OCI-M2 (cell line): ENCODE data around the gene UHRF2.
"Not testable (repeated sequence)": the region's sequence is repeated elsewhere in the genome, so short reads cannot be mapped to it uniquely, and the experiment has no call there.

ENCODE experiments used
- DNase-seq: peaks from one replicate; lab custom pipeline; 2025; ENCODE audit not compliant: unreplicated experiment; lab: John Stamatoyannopoulos, UW

UHRF2 gene

GRCh38 chr9:6412487-6413364 is at the start of gene UHRF2:
UHRF2 (plus strand) TSS chr9:6413199; CDS start chr9:6413491, 292 bp downstream.
- DNase-seq = peak; percentile 16

- DNase-seq = no peak
Measured at GRCh38 chr9:6367128-6367890, 45.7 kb upstream of the UHRF2 start.

GRCh38 chr9:6368831-6369230 is 44.2 kb upstream of the UHRF2 start:
- DNase-seq = no peak

GRCh38 chr9:6381477-6382012 is 31.5 kb upstream of the UHRF2 start:
- DNase-seq = not testable (repeated sequence)

DNA sequence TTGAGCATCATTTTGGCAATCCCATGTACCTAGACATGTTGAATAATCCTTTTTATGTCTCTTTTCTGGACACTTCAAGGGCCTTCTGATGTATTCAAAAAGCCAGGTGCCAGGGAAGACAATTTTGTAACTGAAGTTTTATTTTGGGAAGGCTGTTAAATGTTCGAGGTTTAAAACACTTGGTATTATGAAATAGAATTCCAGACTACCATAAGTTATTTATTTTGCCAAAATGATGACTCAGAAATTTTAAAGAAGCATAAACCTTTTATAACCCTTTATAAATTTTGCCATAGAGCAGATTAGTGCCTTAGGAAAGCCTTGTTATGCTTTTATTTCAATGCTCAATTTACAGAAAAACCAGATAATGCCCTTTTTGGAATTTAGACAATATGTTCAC is 30.3 kb upstream of the UHRF2 start:
- DNase-seq = no peak

- DNase-seq = no peak
Measured at GRCh38 chr9:6383551-6384225, 29.3 kb upstream of the UHRF2 start.

- DNase-seq = no peak
Measured at GRCh38 chr9:6384732-6385131, 28.3 kb upstream of the UHRF2 start.

GRCh38 chr9:6399071-6399470 is 13.9 kb upstream of the UHRF2 start:
- no peak for DNase-seq

DNA sequence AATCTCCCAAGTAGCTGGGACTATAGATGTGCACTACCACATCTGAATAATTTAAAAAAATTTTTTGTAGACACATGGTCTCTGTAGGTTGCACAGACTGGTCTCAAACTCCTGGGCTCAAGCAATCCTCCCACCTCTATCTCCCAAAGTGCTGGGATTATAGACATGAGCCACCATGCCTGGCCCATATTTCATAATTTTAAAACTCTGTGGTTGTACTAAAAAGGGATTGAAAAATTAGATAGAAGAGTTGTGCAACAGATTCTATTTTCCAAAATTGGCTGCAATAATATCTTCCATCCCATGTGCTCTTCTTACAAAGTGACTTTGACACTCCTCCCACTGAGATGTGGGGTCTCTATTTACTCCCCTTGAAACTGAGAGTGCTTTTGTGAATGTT is 7.6 kb upstream of the UHRF2 start:
- DNase-seq = no peak

DNA sequence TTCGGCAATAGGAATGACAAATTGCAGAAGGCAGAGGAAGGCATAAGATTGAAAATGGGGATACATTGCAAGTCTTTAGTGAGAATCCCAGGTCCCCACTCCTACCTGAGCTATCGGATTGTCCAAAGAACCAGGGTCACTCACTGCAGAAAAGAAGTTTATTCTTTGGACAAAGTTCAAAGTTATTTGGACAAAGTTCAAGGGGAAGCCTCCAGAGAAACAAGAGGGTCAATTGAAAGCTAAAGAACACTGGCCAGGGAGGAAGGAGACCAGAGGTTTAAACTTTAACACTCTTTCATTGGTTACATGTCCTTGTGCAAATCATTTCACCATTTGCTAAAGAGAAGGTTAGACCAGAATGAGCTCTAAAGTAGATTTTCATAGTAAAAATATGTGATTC is 5.2 kb upstream of the UHRF2 start:
- DNase-seq = no peak

DNA sequence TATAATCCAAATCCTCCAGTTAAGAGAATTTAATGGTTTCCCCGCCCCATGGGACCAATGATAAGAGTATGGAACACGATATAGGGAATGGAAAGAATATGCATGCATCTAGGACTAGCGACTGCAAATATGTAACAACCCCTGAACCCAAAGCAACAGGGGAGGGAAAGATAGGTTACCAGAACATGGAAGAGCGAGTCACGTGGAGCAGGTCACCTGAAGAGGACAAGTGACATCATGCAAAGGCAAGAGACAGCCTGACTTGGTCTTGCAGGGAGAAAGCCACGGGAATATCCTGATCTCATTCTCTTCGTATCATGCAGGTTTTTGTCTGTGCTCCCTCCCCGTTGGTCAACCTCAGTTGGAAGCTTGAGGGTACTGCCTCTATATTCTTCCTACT is 4.7 kb upstream of the UHRF2 start:
- DNase-seq = no peak

DNA sequence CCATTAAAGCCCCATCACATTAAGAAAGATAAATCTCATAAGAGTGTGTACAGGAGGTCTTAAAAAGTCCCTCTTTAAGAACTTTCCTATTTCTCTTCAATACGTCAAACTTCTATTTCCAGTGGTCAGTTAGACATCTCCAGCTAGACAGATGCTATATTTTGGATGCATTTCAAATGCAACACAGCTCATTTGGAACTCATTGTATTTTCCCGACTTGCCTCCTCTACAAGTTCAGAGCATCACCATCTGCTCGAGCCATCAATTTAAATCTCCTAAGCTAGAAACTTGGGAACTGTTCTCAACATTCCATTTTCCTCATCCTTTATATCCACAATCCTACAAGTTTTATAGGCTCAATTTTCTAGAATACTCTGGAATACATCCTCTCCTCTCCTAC is 3.2 kb upstream of the UHRF2 start:
- DNase-seq = no peak

GRCh38 chr9:6410633-6411032 is 2.4 kb upstream of the UHRF2 start:
- DNase-seq = no peak

DNA sequence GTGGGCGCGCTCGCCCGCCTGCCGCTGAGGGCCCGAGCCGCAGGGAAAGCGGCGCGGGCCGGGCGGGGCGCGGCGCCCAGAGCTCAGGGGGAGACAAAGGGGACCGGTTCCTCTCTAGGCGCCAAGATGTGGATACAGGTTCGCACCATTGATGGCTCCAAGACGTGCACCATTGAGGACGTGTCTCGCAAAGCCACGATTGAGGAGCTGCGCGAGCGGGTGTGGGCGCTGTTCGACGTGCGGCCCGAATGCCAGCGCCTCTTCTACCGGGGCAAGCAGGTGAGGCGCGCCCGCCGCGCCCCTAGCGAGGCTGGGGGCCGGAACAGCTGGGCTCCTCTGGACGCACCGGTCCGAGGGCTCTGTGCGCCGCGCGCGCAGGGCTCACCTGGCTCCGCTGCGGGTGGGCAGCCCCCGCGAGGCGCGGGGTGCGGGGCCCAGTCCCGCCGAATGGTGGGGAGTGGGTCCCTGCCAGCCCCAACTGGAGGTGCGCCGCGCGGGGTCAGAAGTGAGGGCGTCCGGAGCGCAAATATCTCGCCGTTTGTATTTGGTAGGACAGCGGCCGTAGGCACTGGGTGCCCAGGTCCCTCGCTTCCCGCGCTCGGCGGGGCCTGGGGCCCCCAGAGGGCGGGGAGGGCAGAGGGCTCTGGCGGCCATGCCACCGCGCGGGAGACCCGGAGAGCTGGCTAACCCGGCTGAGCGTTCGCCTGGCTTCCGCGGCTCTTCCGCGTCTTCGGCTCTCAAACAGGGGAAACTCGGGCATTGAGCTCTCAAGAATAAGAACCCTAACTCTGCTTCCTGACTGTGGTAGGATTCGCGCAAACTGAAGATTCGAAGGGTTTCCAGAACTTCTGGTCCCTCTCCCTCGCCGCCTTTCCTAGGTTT is 607 bp downstream of the UHRF2 start:
- DNase-seq = no peak

DNA sequence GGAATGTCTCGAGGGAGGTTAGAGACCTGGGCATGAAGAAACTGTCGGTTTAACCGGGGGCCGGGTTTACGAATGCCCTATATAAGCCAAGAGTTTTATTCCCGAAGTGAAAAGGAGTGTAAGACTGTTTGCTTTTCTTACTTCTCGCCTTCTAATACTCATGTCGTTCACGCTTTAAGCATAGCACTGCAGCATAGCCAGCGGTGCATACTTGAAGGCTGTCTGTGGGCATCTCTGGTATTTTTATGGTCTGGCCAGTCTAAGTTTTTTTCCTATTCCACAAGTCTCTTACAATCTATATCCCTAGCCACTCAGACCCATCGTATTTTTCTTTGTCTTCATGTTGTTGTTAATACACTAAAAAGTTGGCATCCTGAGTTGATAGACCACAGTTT is 1.2 kb downstream of the UHRF2 start:
- no peak for DNase-seq

- no peak for DNase-seq
Measured at GRCh38 chr9:6415266-6415665, 2.3 kb downstream of the UHRF2 start.

GRCh38 chr9:6417186-6417585 is 4.2 kb downstream of the UHRF2 start:
- no peak for DNase-seq

DNA sequence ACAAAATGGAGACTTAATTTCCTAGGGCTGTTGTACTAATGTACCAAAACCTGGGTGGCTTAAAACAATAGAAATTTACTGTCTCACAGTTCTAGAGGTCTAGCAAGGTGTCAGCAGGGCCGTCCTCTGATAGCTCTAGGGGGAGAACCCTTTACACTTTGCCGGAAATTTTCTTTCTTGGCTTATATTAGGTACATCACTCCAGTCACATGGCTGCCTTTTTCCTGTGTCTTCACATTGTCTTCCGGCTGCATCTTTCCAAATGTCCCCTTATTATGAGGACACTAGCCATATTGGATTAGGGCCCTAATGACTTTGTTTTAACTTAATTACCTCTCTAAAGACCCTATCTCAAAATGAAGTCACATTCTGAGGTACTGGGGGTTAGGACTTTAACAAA is 5.8 kb downstream of the UHRF2 start:
- DNase-seq = no peak

DNA sequence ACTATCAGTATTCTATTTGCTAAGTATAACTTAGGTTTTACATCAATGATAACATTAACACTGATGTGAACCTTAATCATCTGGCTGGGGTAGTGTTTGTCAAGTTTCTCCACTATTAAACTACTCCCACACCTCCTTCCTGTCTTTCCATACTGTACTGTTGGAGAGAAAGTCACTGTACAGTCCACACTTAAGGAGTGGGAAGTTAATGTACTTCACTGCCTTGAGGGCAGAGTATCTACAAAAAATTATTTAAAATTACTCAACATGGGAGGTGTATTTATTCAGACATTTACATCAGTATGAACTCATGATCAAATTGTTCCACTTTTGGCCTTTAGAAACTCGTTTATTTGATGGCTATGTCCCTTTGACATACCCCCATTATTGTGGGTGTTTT is 11.9 kb downstream of the UHRF2 start:
- no peak for DNase-seq

GRCh38 chr9:6426117-6426516 is 13.1 kb downstream of the UHRF2 start:
- DNase-seq = no peak
